Smooth muscle cell (in vitro differentiated cells): ENCODE measurements around the gene ST7. TPM values are rescaled to one million over a fixed set of nuclear protein-coding genes. Genes with fewer than 3 reads are reported as not detected.

Experiments
- DNase-seq: peaks from one replicate; lab custom pipeline; 2025; ENCODE audit not compliant: unreplicated experiment; lab: John Stamatoyannopoulos, UW
- H2AFZ ChIP-seq: fragments of 200-600 bp; sonication (generic); 2 replicates; pipeline ENCODE4 v1.6.0; 2016; ENCODE audit warnings: antibody characterized with exemption, low read depth, mild to moderate bottlenecking
- H3F3A ChIP-seq: fragments of 200-600 bp; sonication (generic); 2 replicates; pipeline ENCODE4 v1.6.0; 2017; ENCODE audit warnings: antibody characterized with exemption, low read depth
- H3K27ac ChIP-seq: fragments of 200-600 bp; sonication (generic); 2 replicates; pipeline ENCODE4 v1.5.1; 2016; ENCODE audit warnings: low read depth, mild to moderate bottlenecking
- H3K27me3 ChIP-seq: fragments of 200-600 bp; sonication (generic); 2 replicates; pipeline ENCODE4 v1.6.1; 2016; ENCODE audit warnings: low read depth, mild to moderate bottlenecking
- H3K36me3 ChIP-seq: fragments of 200-600 bp; sonication (generic); 2 replicates; pipeline ENCODE4 v1.5.1; 2016; ENCODE audit warnings: low read depth
- H3K4me1 ChIP-seq: fragments of 200-600 bp; sonication (generic); 2 replicates; pipeline ENCODE4 v1.5.1; 2016; ENCODE audit warnings: low read depth
- H3K4me2 ChIP-seq: fragments of 200-600 bp; sonication (generic); 2 replicates; pipeline ENCODE4 v1.6.0; 2016; ENCODE audit warnings: mild to moderate bottlenecking
- H3K4me3 ChIP-seq: fragments of 200-600 bp; sonication (generic); 2 replicates; pipeline ENCODE4 v1.5.1; 2016; ENCODE audit warnings: mild to moderate bottlenecking
- H3K79me2 ChIP-seq: fragments of 200-600 bp; sonication (generic); 2 replicates; pipeline ENCODE4 v1.6.0; 2016; ENCODE audit warnings: low read depth, mild to moderate bottlenecking
- H3K9ac ChIP-seq: fragments of 200-600 bp; sonication (generic); 2 replicates; pipeline ENCODE4 v1.6.0; 2016; ENCODE audit warnings: low read depth
- H3K9me3 ChIP-seq: fragments of 200-600 bp; sonication (generic); replicated peaks from 2 replicates; pipeline ENCODE4 v1.5.1; 2016; ENCODE audit warnings: low read depth
- H4K20me1 ChIP-seq: fragments of 200-600 bp; sonication (generic); 2 replicates; pipeline ENCODE4 v1.6.0; 2016; ENCODE audit warnings: low read depth
- CTCF ChIP-seq: fragments of 200-600 bp; sonication (generic); IDR thresholded peaks from 2 replicates; pipeline ENCODE4 v1.5.1; 2017; ENCODE audit warnings: borderline replicate concordance, mild to moderate bottlenecking, antibody characterized with exemption; ENCODE audit not compliant: insufficient read depth, poor library complexity, severe bottlenecking
- WGBS: methylation state at CpG from one replicate; pipeline ENCODE4 v1.1.7; 2016; ENCODE audit warnings: low lambda C conversion rate; 5-methylcytosine and 5-hydroxymethylcytosine counted together
- polyA plus RNA-seq: library from polyadenylated mRNA; unstranded; fragments of >200 nt; fragmentation: Nextera tagmentation; extraction: Ambion mirVana; gene quantifications from 2 replicates; pipeline ENCODE4 v1.2.1, GENCODE V29; 2016
- total RNA-seq: library from RNA; depleted of rRNA; stranded (reverse); fragments of >200 nt; gene quantifications from 2 replicates; pipeline ENCODE4 v1.2.3, GENCODE V29; 2014

ST7 gene
- total and polyA plus RNA-seq, 2 experiments from 2014 or later: 23.2 to 26.1 TPM

- peak overlapping the region; percentile 98 for H3K27ac ChIP-seq
- no peaks in the 10 kb centered on the region for H3K27me3 ChIP-seq
- no peak overlapping the region for H3K4me3 ChIP-seq
- peak overlapping the region; percentile 89 for H3K9ac ChIP-seq
- no peaks in the 10 kb centered on the region for H3K36me3 ChIP-seq
- no peaks in the 10 kb centered on the region for H3K9me3 ChIP-seq
- H3K79me2 ChIP-seq: no peaks in the 10 kb centered on the region
- no peak for DNase-seq
- peaks cover 19% of the 10 kb centered on the region for H3F3A ChIP-seq
- 47% methylated on average over 4 of the region's 4 CpGs for WGBS
- no peak overlapping the region for H2AFZ ChIP-seq
- H3K4me1 ChIP-seq: peaks cover 6% of the 10 kb centered on the region
- H3K4me2 ChIP-seq: peak overlapping the region; percentile 74
- H4K20me1 ChIP-seq: no peaks in the 10 kb centered on the region
- no peak for TF ChIP-seq CTCF
Measured at GRCh38 chr7:117250801-117251200, 297.5 kb downstream of the ST7 start.

- TF ChIP-seq CTCF: no peak
- WGBS: 33% methylated on average over 4 of the region's 4 CpGs
- H3K79me2 ChIP-seq: no peaks in the 10 kb centered on the region
- H3F3A ChIP-seq: peaks cover 19% of the 10 kb centered on the region
- H3K27ac ChIP-seq: peak overlapping the region; percentile 98
- no peaks in the 10 kb centered on the region for H3K27me3 ChIP-seq
- no peaks in the 10 kb centered on the region for H3K36me3 ChIP-seq
- H3K4me1 ChIP-seq: peaks cover 6% of the 10 kb centered on the region
- DNase-seq: no peak
- H3K4me3 ChIP-seq: no peak overlapping the region
- H3K9ac ChIP-seq: peak overlapping the region; percentile 89
- no peaks in the 10 kb centered on the region for H3K9me3 ChIP-seq
- H3K4me2 ChIP-seq: peak overlapping the region; percentile 74
- no peaks in the 10 kb centered on the region for H4K20me1 ChIP-seq
- H2AFZ ChIP-seq: no peak overlapping the region
Measured at GRCh38 chr7:117251687-117252086, 298.4 kb downstream of the ST7 start.

GRCh38 chr7:117259615-117260014, 306.3 kb downstream of the ST7 start:
- Histone ChIP-seq H3K27ac (peak overlapping the region; percentile 64), H4K20me1 (no peaks in the 10 kb centered on the region), H3K79me2 (no peaks in the 10 kb centered on the region), H3K9me3 (no peaks in the 10 kb centered on the region), H3K4me2 (peak overlapping the region; percentile 56), H3K9ac (no peak overlapping the region), H3F3A (no peaks in the 10 kb centered on the region), H2AFZ (no peak overlapping the region), H3K4me3 (no peak overlapping the region), H3K36me3 (no peaks in the 10 kb centered on the region), H3K4me1 (peaks cover 11% of the 10 kb centered on the region), H3K27me3 (no peaks in the 10 kb centered on the region)
- TF ChIP-seq CTCF: no peak
- 38% methylated on average over 1 of the region's 1 CpG for WGBS
- DNase-seq: no peak

- H3F3A ChIP-seq: no peaks in the 10 kb centered on the region
- no peak for TF ChIP-seq CTCF
- no peak overlapping the region for H3K27ac ChIP-seq
- no peak for DNase-seq
- H3K4me2 ChIP-seq: no peak overlapping the region
- no peaks in the 10 kb centered on the region for H3K9me3 ChIP-seq
- no peaks in the 10 kb centered on the region for H3K36me3 ChIP-seq
- H3K4me3 ChIP-seq: no peak overlapping the region
- no peaks in the 10 kb centered on the region for H4K20me1 ChIP-seq
- no peaks in the 10 kb centered on the region for H3K27me3 ChIP-seq
- no peak overlapping the region for H3K9ac ChIP-seq
- 86% methylated on average over 2 of the region's 2 CpGs for WGBS
- no peak overlapping the region for H2AFZ ChIP-seq
- H3K79me2 ChIP-seq: no peaks in the 10 kb centered on the region
- peaks cover 11% of the 10 kb centered on the region for H3K4me1 ChIP-seq
Measured at GRCh38 chr7:117262546-117262945, 309.2 kb downstream of the ST7 start.
